Activated CD8-positive, alpha-beta T cell treated with anti-CD3 and anti-CD28 coated beads, Interleukin-2, amount 10 ng/mL, durations not matched to agents 7 days and 5 days (primary cell): Measurements from ENCODE around the gene SAT1. TPM values are rescaled to one million over a fixed set of nuclear protein-coding genes. Genes with fewer than 3 reads are reported as not detected.

Experiments
- ATAC-seq: fragments of 150-1000 bp; cut with Tn5 transposase; one replicate; pipeline ENCODE4 v1.10.0; 2021; ENCODE audit warnings: moderate library complexity
- CTCF ChIA-PET: fragments of 350-600 bp; sonication (Branson Sonifier 250); formaldehyde crosslinking; loops from one replicate; lab custom pipeline; 2021; ENCODE audit warnings: antibody characterized with exemption; lab: Charles Lee
- POLR2A ChIA-PET: fragments of 350-600 bp; sonication (Branson Sonifier 250); formaldehyde crosslinking; loops from one replicate; lab custom pipeline; 2021; ENCODE audit warnings: antibody characterized with exemption; lab: Charles Lee
- DNase-seq: peaks from one replicate; pipeline ENCODE4 v3.0.0-alpha.2; 2020
- H3K27ac Mint-ChIP-seq: one replicate; pipeline ENCODE4 v1.8.0; 2021; ENCODE audit warnings: mild to moderate bottlenecking, mixed read lengths
- H3K27me3 Mint-ChIP-seq: one replicate; pipeline ENCODE4 v1.8.0; 2021; ENCODE audit warnings: low read depth, mixed read lengths
- H3K36me3 Mint-ChIP-seq: one replicate; pipeline ENCODE4 v1.8.0; 2021; ENCODE audit warnings: low read depth, mixed read lengths
- H3K4me1 Mint-ChIP-seq: one replicate; pipeline ENCODE4 v1.8.0; 2021; ENCODE audit warnings: low read depth, mixed read lengths
- H3K4me3 Mint-ChIP-seq: one replicate; pipeline ENCODE4 v1.8.0; 2021; ENCODE audit warnings: mild to moderate bottlenecking, mixed read lengths
- H3K9me3 Mint-ChIP-seq: one replicate; pipeline ENCODE4 v1.8.0; 2022; ENCODE audit warnings: mixed read lengths; ENCODE audit not compliant: insufficient read depth
- total RNA-seq, 2 experiments: library from RNA; stranded (reverse); gene quantifications; one replicate each; pipeline ENCODE4 v1.2.3, GENCODE V29; 2021

Gene SAT1
- total RNA-seq, 2 experiments from 2014 or later: 83.4 to 87.5 TPM

DNA sequence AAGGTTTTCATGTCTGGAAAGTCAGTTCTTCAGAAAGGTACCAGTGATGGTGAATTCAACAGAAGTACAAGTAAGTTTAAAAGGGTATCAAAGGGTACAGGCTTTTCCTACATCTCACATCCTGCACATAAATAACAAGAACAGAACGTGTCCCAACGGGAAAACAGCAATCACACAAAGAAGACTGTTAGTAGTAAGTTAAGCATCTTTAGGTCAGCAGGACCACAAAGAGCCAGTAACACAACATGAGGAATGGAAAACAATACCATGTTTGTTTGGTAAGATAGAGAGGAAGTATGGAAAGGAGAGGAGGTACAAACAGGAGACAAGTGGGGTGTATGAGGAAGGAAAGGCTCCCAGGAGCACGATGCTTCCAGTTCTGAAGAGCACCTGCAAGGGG is 43.2 kb downstream of the SAT1 start:
- ChIA-PET POLR2A (no interaction called here), CTCF (no interaction called here)
- Mint-ChIP-seq H3K27ac (no peak overlapping the region), H3K4me3 (no peak overlapping the region), H3K4me1 (no peaks in the 10 kb centered on the region), H3K36me3 (no peaks in the 10 kb centered on the region), H3K9me3 (no peaks in the 10 kb centered on the region), H3K27me3 (no peaks in the 10 kb centered on the region)
- no peak for ATAC-seq
- DNase-seq: no peak

DNA sequence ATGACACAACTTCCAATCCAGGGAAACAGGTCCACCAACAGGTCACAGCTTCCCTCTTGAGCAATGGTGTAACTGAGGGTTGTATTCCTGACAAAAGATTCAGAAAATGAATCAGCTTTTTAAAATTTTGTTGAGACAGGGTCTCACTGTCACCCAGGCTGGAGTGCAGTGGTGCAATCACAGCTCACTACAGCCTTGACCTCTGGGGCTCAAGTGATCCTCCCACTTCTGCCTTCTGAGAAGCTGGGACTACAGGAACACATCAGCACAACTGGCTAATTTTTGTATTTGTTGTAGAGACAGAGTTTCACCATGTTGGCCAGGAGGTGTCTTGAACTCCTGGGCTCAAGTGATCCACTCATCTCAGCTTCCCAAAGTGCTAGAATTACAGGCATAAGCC is 43.7 kb downstream of the SAT1 start:
- Mint-ChIP-seq H3K27ac (no peak overlapping the region), H3K4me1 (no peaks in the 10 kb centered on the region), H3K36me3 (no peaks in the 10 kb centered on the region), H3K4me3 (no peak overlapping the region), H3K27me3 (no peaks in the 10 kb centered on the region), H3K9me3 (no peaks in the 10 kb centered on the region)
- POLR2A ChIA-PET: no interaction called here
- DNase-seq: no peak
- no peak for ATAC-seq
- CTCF ChIA-PET: no interaction called here

DNA sequence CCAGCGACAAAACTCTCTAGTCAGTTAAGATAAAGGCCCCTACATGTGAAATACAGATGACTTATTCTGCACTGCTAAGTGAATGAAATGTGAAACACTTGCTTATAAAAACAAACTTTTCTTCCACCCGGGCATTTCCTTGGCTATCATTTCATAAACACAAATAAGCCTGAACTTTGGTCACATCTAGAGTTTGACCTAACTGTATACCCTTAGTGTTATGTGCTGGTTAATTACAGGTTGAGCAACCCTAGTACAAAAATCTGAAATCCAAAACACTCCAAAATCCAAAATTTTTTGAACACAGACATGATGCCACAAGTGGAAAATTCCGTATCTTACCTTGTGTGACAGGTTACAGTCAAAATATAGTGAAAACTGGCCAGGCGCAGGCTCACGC is 45.9 kb downstream of the SAT1 start:
- DNase-seq: no peak
- Mint-ChIP-seq H3K27me3 (no peaks in the 10 kb centered on the region), H3K9me3 (no peaks in the 10 kb centered on the region), H3K4me3 (no peak overlapping the region), H3K4me1 (no peaks in the 10 kb centered on the region), H3K27ac (no peak overlapping the region), H3K36me3 (no peaks in the 10 kb centered on the region)
- ChIA-PET POLR2A (no interaction called here), CTCF (no interaction called here)
- ATAC-seq: no peak

DNA sequence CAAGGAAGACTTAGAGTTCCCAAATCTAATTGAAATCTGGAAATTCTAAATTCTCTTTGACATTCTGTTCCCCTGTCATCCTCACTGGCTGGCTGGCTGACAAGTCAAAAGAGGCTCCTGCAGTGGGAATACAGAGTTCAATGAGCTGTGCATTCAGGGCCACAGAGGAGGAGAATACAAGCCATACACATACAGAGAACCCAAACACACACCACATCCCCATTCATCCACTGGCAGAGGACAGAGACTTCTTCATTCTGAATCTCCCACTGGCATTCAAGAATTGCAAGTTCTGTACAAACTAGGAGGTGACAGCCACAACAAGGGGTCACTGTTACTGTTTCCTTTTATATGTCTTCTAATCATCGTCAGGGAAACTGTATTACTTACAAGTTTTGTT is 49.7 kb downstream of the SAT1 start:
- H3K36me3 Mint-ChIP-seq: no peaks in the 10 kb centered on the region
- H3K27ac Mint-ChIP-seq: no peak overlapping the region
- CTCF ChIA-PET: no interaction called here
- H3K27me3 Mint-ChIP-seq: no peaks in the 10 kb centered on the region
- DNase-seq: no peak
- H3K9me3 Mint-ChIP-seq: no peaks in the 10 kb centered on the region
- H3K4me3 Mint-ChIP-seq: no peak overlapping the region
- no peaks in the 10 kb centered on the region for H3K4me1 Mint-ChIP-seq
- ATAC-seq: no peak
- POLR2A ChIA-PET: no interaction called here

Other genes with a start within 250 kb of the SAT1 start
- 10 to 100 TPM; 29.3 to 32.3 TPM for gene PRDX4, start 115.7 kb upstream of the SAT1 start, total RNA-seq
- 10 to 100 TPM; 23.5 to 29.0 TPM for gene ACOT9, start 39.9 kb upstream of the SAT1 start, total RNA-seq
- 10 to 100 TPM; 28.3 to 33.1 TPM for gene APOO, start 124.8 kb downstream of the SAT1 start, total RNA-seq
- under 1 TPM; 0.21 to 0.31 TPM for gene CXorf58, start 124.8 kb downstream of the SAT1 start, total RNA-seq
- 10 to 100 TPM; 10.1 to 11.1 TPM for gene KLHL15, start 244.0 kb downstream of the SAT1 start, total RNA-seq